B cell (primary cell): ENCODE results near the gene TTL.
"Not testable (repeated sequence)": the region's sequence is repeated elsewhere in the genome, so short reads cannot be mapped to it uniquely, and the experiment has no call there.

ENCODE experiments used
- EZH2 ChIP-seq: IDR thresholded peaks from 2 replicates; pipeline ENCODE4 v1.6.1; 2012; ENCODE audit warnings: borderline replicate concordance, low read depth, mild to moderate bottlenecking, moderate library complexity, low read length; ENCODE audit not compliant: insufficient read depth, poor library complexity, severe bottlenecking
- TF ChIP-seq, protein P1 (sequence below): fragments of 200-600 bp; IDR thresholded peaks from one replicate; pipeline ENCODE4 v1.8.0; 2022; ENCODE audit warnings: antibody characterized with exemption, mild to moderate bottlenecking

DNA sequence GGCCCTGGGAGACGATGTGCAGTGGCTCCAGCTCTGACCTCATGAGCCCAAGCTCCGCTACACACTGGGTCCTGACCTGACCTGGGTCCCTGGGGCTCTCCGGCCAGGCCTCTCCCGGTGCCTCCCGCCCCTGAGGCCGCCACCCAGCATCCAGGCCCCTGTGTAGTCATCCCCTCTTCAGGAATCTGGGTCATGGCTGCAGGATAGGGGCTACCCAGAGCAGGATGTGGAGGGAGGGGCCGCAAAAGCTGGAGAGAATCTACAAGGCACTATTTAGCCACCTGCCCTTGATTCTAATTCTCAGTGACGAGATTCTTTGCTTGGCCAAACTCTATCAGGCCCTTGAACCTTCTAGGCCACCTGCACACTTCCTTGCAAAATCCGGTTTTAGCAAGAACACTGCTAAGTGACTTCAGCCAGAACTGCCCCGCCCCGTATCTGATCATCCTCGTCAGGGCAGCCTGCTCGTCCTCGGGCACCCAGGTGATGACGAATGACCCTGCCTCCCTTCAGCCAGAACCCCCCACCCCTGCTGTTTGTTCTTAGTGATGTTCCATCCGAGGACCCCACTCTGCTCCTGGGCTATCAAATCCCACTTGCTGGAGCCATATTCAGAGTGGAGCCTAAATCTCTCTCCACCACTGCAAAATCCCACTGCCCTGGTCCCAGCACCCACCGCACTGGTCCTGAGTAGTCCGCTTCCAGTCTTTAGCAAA, 46.1 kb upstream of the TTL start:
- TF ChIP-seq, protein P1, sequence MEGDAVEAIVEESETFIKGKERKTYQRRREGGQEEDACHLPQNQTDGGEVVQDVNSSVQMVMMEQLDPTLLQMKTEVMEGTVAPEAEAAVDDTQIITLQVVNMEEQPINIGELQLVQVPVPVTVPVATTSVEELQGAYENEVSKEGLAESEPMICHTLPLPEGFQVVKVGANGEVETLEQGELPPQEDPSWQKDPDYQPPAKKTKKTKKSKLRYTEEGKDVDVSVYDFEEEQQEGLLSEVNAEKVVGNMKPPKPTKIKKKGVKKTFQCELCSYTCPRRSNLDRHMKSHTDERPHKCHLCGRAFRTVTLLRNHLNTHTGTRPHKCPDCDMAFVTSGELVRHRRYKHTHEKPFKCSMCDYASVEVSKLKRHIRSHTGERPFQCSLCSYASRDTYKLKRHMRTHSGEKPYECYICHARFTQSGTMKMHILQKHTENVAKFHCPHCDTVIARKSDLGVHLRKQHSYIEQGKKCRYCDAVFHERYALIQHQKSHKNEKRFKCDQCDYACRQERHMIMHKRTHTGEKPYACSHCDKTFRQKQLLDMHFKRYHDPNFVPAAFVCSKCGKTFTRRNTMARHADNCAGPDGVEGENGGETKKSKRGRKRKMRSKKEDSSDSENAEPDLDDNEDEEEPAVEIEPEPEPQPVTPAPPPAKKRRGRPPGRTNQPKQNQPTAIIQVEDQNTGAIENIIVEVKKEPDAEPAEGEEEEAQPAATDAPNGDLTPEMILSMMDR = not testable (repeated sequence)
- not testable (repeated sequence) for TF ChIP-seq EZH2
